Activated T-cell treated with anti-CD3 and anti-CD28 coated beads, Interleukin-2, amount 50 U/mL, for 24 hours (primary cell): Measurements from ENCODE around the gene FOXJ3.

ENCODE experiments used
- DNase-seq: peaks from one replicate; pipeline ENCODE4 v3.0.0-alpha.2; 2020
- H3K27ac Mint-ChIP-seq: 2 replicates; pipeline ENCODE4 v1.8.0; 2020; ENCODE audit warnings: mild to moderate bottlenecking, mixed read lengths
- H3K27me3 Mint-ChIP-seq: 2 replicates; pipeline ENCODE4 v1.8.0; 2020; ENCODE audit warnings: mixed read lengths
- H3K36me3 Mint-ChIP-seq: 2 replicates; pipeline ENCODE4 v1.8.0; 2020; ENCODE audit warnings: low read depth, mixed read lengths
- H3K4me1 Mint-ChIP-seq: 2 replicates; pipeline ENCODE4 v1.8.0; 2020; ENCODE audit warnings: low read depth, mixed read lengths
- H3K4me3 Mint-ChIP-seq: 2 replicates; pipeline ENCODE4 v1.8.0; 2020; ENCODE audit warnings: mild to moderate bottlenecking, moderate library complexity, mixed read lengths
- H3K9me3 Mint-ChIP-seq: 2 replicates; pipeline ENCODE4 v1.8.0; 2020; ENCODE audit warnings: mixed read lengths

Gene FOXJ3

GRCh38 chr1:42157667-42158066, 177.4 kb downstream of the FOXJ3 start:
- DNase-seq = no peak
- Mint-ChIP-seq H3K36me3 (no peaks in the 10 kb centered on the region), H3K27ac (no peak overlapping the region), H3K27me3 (peaks cover 5% of the 10 kb centered on the region), H3K4me1 (peaks cover 7% of the 10 kb centered on the region), H3K4me3 (no peak overlapping the region), H3K9me3 (peaks cover 10% of the 10 kb centered on the region)

- peaks cover 7% of the 10 kb centered on the region for H3K4me1 Mint-ChIP-seq
- no peaks in the 10 kb centered on the region for H3K36me3 Mint-ChIP-seq
- no peak overlapping the region for H3K27ac Mint-ChIP-seq
- H3K27me3 Mint-ChIP-seq = peaks cover under 1% of the 10 kb centered on the region
- H3K4me3 Mint-ChIP-seq = no peak overlapping the region
- no peak for DNase-seq
- H3K9me3 Mint-ChIP-seq = no peaks in the 10 kb centered on the region
Measured at GRCh38 chr1:42155362-42155761, 179.7 kb downstream of the FOXJ3 start.

GRCh38 chr1:42154685-42155084, 180.3 kb downstream of the FOXJ3 start:
- H3K4me3 Mint-ChIP-seq = no peak overlapping the region
- H3K36me3 Mint-ChIP-seq = no peaks in the 10 kb centered on the region

GRCh38 chr1:42153624-42154023, 181.4 kb downstream of the FOXJ3 start:
- H3K36me3 Mint-ChIP-seq = no peaks in the 10 kb centered on the region

More at GRCh38 chr1:42154685-42155084, 180.3 kb downstream of the FOXJ3 start:
- H3K27me3 Mint-ChIP-seq = peaks cover 4% of the 10 kb centered on the region
- H3K9me3 Mint-ChIP-seq = no peaks in the 10 kb centered on the region
- DNase-seq = no peak
- H3K4me1 Mint-ChIP-seq = peaks cover 7% of the 10 kb centered on the region
- H3K27ac Mint-ChIP-seq = no peak overlapping the region

GRCh38 chr1:42152907-42153600, 182.0 kb downstream of the FOXJ3 start, which contains the start of gene GUCA2B:
Gene GUCA2B (plus strand): TSS chr1:42153410. CDS start chr1:42153451, 41 bp downstream.
- no peaks in the 10 kb centered on the region for H3K36me3 Mint-ChIP-seq
- peaks cover 4% of the 10 kb centered on the region for H3K27me3 Mint-ChIP-seq
- no peak within 1 kb of the TSS for H3K27ac Mint-ChIP-seq
- peaks cover 6% of the 10 kb centered on the region for H3K4me1 Mint-ChIP-seq
- H3K9me3 Mint-ChIP-seq = no peaks in the 10 kb centered on the region
- DNase-seq = no peak
- H3K4me3 Mint-ChIP-seq = no peak within 1 kb of the TSS

More at GRCh38 chr1:42153624-42154023, 181.4 kb downstream of the FOXJ3 start:
- Mint-ChIP-seq H3K27ac (no peak overlapping the region), H3K27me3 (peaks cover 4% of the 10 kb centered on the region), H3K9me3 (no peaks in the 10 kb centered on the region), H3K4me3 (no peak overlapping the region), H3K4me1 (peaks cover 7% of the 10 kb centered on the region)
- DNase-seq = no peak

GRCh38 chr1:42152119-42152518, 182.9 kb downstream of the FOXJ3 start:
- H3K4me1 Mint-ChIP-seq = no peaks in the 10 kb centered on the region
- H3K4me3 Mint-ChIP-seq = no peak overlapping the region
- no peaks in the 10 kb centered on the region for H3K9me3 Mint-ChIP-seq
- peaks cover 4% of the 10 kb centered on the region for H3K27me3 Mint-ChIP-seq
- no peak for DNase-seq
- H3K27ac Mint-ChIP-seq = no peak overlapping the region
- no peaks in the 10 kb centered on the region for H3K36me3 Mint-ChIP-seq

- peaks cover 4% of the 10 kb centered on the region for H3K27me3 Mint-ChIP-seq
- H3K9me3 Mint-ChIP-seq = no peaks in the 10 kb centered on the region
- no peaks in the 10 kb centered on the region for H3K4me1 Mint-ChIP-seq
- H3K4me3 Mint-ChIP-seq = no peak overlapping the region
- no peak for DNase-seq
- H3K36me3 Mint-ChIP-seq = no peaks in the 10 kb centered on the region
- no peak overlapping the region for H3K27ac Mint-ChIP-seq
Measured at GRCh38 chr1:42150651-42151050, 184.4 kb downstream of the FOXJ3 start.

- Mint-ChIP-seq H3K27ac (no peak overlapping the region), H3K4me1 (peaks cover 5% of the 10 kb centered on the region), H3K36me3 (no peaks in the 10 kb centered on the region), H3K9me3 (no peaks in the 10 kb centered on the region), H3K4me3 (no peak overlapping the region), H3K27me3 (peaks cover 14% of the 10 kb centered on the region)
- no peak for DNase-seq
Measured at GRCh38 chr1:42148166-42148565, 186.9 kb downstream of the FOXJ3 start.

- peak; percentile 79 for DNase-seq
- H3K27ac Mint-ChIP-seq = no peak overlapping the region
- no peak overlapping the region for H3K4me3 Mint-ChIP-seq
- no peaks in the 10 kb centered on the region for H3K9me3 Mint-ChIP-seq
- H3K4me1 Mint-ChIP-seq = peaks cover 7% of the 10 kb centered on the region
- no peaks in the 10 kb centered on the region for H3K36me3 Mint-ChIP-seq
- H3K27me3 Mint-ChIP-seq = peaks cover 19% of the 10 kb centered on the region
Measured at GRCh38 chr1:42146626-42147320, 188.3 kb downstream of the FOXJ3 start.

GRCh38 chr1:42145764-42146625, 189.0 kb downstream of the FOXJ3 start:
- Mint-ChIP-seq H3K4me1 (peaks cover 7% of the 10 kb centered on the region), H3K4me3 (no peak overlapping the region), H3K9me3 (no peaks in the 10 kb centered on the region), H3K27ac (no peak overlapping the region), H3K27me3 (peaks cover 19% of the 10 kb centered on the region), H3K36me3 (no peaks in the 10 kb centered on the region)
- no peak for DNase-seq

- DNase-seq = no peak
- no peaks in the 10 kb centered on the region for H3K36me3 Mint-ChIP-seq
- H3K4me3 Mint-ChIP-seq = no peak overlapping the region
- no peak overlapping the region for H3K27ac Mint-ChIP-seq
- H3K9me3 Mint-ChIP-seq = no peaks in the 10 kb centered on the region
- H3K27me3 Mint-ChIP-seq = peaks cover 18% of the 10 kb centered on the region
- H3K4me1 Mint-ChIP-seq = peaks cover 7% of the 10 kb centered on the region
Measured at GRCh38 chr1:42145389-42145716, 189.7 kb downstream of the FOXJ3 start.

GRCh38 chr1:42144711-42145388, 190.2 kb downstream of the FOXJ3 start:
- Mint-ChIP-seq H3K27ac (no peak overlapping the region), H3K36me3 (no peaks in the 10 kb centered on the region), H3K4me1 (peaks cover 7% of the 10 kb centered on the region), H3K9me3 (no peaks in the 10 kb centered on the region), H3K27me3 (peaks cover 14% of the 10 kb centered on the region), H3K4me3 (no peak overlapping the region)
- no peak for DNase-seq

- DNase-seq = no peak
- H3K27ac Mint-ChIP-seq = no peak overlapping the region
- H3K27me3 Mint-ChIP-seq = peaks cover 14% of the 10 kb centered on the region
- H3K4me3 Mint-ChIP-seq = no peak overlapping the region
- H3K36me3 Mint-ChIP-seq = no peaks in the 10 kb centered on the region
- no peaks in the 10 kb centered on the region for H3K9me3 Mint-ChIP-seq
- H3K4me1 Mint-ChIP-seq = peaks cover 7% of the 10 kb centered on the region
Measured at GRCh38 chr1:42143896-42144710, 190.9 kb downstream of the FOXJ3 start.
